GM18873 (cell line): ENCODE data around the gene KLF13.

ENCODE experiments used
- ATAC-seq: cut with Tn5 transposase; IDR thresholded peaks from one replicate; pipeline ENCODE4 v1.9.1; 2021; ENCODE audit warnings: mild to moderate bottlenecking, moderate library complexity, moderate number of reproducible peaks; ENCODE audit not compliant: unreplicated experiment, low FRiP score

KLF13 gene

GRCh38 chr15:31330836-31331235 lies 4.2 kb downstream of the KLF13 start:
- no peak for ATAC-seq

GRCh38 chr15:31331389-31331788 lies 4.8 kb downstream of the KLF13 start:
- no peak for ATAC-seq

- ATAC-seq, result no peak
Measured at GRCh38 chr15:31332020-31332680, 5.5 kb downstream of the KLF13 start.

DNA sequence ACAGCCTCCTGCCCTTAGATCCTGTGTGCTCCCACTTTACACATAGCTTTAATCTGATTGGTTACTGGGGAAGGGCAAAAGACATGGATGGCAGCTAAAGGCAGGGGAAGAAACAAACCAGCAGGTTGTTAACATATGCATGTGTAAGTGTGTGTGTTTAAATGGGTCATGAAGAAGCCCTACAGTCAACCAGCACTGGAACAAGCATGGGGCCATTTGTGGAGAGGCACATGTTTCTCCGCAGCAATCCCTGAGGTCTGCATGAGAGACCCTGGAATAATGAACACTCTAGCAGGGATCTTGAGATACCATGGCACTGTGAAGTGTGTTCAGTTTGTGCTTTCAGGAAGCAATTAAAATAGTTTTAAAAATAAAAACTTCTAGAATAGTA lies 6.0 kb downstream of the KLF13 start:
- no peak for ATAC-seq

GRCh38 chr15:31333119-31333518 lies 6.5 kb downstream of the KLF13 start:
- no peak for ATAC-seq

GRCh38 chr15:31333820-31334219 lies 7.2 kb downstream of the KLF13 start:
- ATAC-seq, result no peak

GRCh38 chr15:31335989-31336592 lies 9.5 kb downstream of the KLF13 start:
- ATAC-seq, result no peak

- no peak for ATAC-seq
Measured at GRCh38 chr15:31336593-31337295, 10.1 kb downstream of the KLF13 start.

GRCh38 chr15:31337352-31338031 lies 10.9 kb downstream of the KLF13 start:
- no peak for ATAC-seq

- no peak for ATAC-seq
Measured at GRCh38 chr15:31338318-31338878, 11.8 kb downstream of the KLF13 start.

GRCh38 chr15:31338879-31339557 lies 12.4 kb downstream of the KLF13 start:
- ATAC-seq, result no peak

- no peak for ATAC-seq
Measured at GRCh38 chr15:31339558-31339895, 12.9 kb downstream of the KLF13 start.

DNA sequence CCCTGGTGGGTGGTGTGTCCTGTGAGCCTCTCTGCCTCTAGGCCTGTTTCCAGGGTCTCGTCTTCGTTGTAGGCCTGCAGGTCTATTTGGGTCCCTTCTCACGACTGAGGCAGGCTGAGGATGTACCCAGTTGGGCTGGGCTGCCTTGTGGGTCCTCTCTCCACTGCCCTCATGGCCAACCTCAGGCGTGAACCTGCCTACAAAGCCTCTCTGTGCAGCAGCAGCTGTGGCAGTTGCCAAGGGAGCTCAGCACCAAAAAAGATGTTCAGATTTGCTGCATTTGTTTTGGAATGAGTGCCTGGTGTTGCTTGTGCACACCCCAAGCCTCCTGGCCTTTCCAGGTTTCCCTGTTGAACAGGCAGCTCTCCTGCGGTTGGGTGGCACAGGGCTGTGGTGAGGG lies 13.4 kb downstream of the KLF13 start:
- no peak for ATAC-seq

DNA sequence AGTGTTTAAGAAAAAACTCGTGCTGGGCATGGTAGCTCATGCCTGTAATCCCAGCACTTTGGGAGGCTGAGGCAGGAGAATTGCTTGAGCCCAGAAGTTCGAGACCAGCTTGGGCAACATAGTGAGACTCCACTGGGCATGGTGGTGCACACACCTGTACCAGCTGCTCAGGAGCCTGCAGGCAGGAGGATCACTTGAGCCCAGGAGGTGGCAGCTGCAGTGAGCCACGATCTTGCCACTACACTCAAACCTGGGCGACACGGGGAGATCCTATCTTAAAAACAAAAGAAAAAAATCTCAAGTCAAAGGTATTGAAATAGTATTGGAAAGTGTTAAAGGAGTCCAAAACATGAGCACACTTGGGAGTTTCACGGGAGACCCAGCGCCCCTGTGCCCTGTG lies 14.0 kb downstream of the KLF13 start:
- no peak for ATAC-seq

DNA sequence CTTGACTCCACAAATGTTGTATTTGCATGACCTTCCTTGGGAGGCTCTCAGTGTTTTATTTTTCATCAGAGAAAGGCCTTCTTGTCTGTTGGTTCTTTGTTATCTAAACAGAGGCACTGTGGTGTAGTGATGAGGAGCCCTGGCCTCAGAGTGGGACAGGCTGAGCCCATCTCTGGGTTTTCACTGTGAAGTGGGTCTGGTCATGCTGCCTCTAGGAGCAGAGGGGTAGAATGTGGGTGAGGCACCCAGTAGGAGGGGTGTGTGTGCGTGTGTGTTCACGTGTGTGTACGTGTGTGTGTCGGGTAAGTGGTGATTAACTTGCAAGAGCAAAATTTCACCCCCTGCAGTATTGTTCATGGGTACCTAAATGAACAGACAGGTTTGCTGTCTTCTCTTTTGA lies 14.4 kb downstream of the KLF13 start:
- no peak for ATAC-seq

DNA sequence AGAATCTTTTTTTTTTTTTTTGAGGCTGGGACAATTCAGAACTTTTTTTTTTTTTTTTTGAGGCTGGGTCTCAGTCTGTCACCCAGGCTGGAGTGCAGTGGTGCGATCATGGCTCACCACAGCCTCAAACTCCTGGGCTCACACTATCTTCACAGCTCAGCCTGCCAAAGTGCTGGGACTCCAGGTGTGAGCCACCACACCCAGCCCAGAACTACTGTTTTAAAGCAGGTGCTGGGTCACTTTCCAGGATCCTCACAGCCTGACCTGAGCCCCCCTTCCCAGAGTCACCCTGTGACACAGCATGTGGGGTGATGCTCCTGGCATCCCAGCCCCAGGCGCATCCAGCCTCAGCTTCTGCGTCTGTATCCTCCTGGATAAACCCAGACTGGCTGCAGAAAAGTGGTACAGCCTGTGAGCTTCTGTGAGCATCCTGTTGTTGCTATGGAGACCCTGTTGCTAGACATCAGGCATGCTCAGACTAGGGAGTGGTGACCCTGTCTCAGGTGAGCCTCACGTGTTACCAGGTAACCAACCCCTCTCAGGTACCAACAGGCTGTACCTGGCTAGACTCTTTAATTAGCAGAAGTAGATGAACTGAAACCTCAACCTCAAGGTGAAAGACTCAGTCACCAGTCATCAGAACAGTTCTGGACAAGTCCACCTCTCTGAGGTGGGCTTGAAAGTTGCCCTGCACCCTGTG lies 15.0 kb downstream of the KLF13 start:
- no peak for ATAC-seq

DNA sequence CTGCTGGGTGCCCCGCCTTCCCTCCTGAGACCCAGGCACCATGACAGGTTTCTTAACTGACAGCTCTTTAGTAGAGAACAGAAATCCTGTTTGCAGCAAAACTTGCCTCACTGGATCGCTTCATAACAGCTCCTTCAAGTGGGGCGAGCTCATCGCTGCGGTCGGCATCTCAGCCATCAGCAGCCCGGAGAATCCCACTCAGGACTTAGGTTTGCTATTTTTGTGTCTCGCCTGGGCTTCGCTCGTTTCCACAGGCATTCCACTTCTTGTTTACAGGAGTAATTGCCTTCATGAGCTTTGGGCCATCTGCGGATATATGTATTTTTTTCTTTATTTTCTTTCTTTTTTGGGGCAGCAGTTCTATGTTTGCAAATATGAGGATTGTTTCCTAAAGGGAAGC lies 15.7 kb downstream of the KLF13 start:
- ATAC-seq, result no peak

- ATAC-seq, result no peak
Measured at GRCh38 chr15:31342781-31343626, 16.4 kb downstream of the KLF13 start.

- no peak for ATAC-seq
Measured at GRCh38 chr15:31343831-31344230, 17.2 kb downstream of the KLF13 start.
